Skeletal muscle tissue (tissue), 4 donors: Measurements from ENCODE around the gene HOXA4. TPM values are rescaled to one million over a fixed set of nuclear protein-coding genes. Genes with fewer than 3 reads are reported as not detected.

Source experiments
- H3K27ac ChIP-seq: one replicate; pipeline ENCODE4 v1.7.0; 2013; ENCODE audit warnings: mild to moderate bottlenecking, low read depth, low read length, inconsistent platforms
- H3K27me3 ChIP-seq, 3 donors: one replicate each; pipeline ENCODE4 v1.7.0; 2013; ENCODE audit warnings: low read length in 3 of 3; ENCODE audit not compliant: control insufficient read depth in 3 of 3, insufficient read depth in 3 of 3
- H3K36me3 ChIP-seq, 3 donors: one replicate each; pipeline ENCODE4 v1.7.0; 2013; ENCODE audit warnings: low read length in 3 of 3; ENCODE audit not compliant: control insufficient read depth in 3 of 3, insufficient read depth in 3 of 3
- H3K4me1 ChIP-seq, 3 donors: one replicate each; pipeline ENCODE4 v1.7.0; 2013; ENCODE audit warnings: low read length in 3 of 3, mild to moderate bottlenecking in 3 of 3; ENCODE audit not compliant: control insufficient read depth in 3 of 3, insufficient read depth in 3 of 3
- H3K4me3 ChIP-seq, 3 donors: one replicate each; pipeline ENCODE4 v1.7.0; 2013; ENCODE audit warnings: low read length in 3 of 3
- H3K9ac ChIP-seq, 3 donors: one replicate each; pipeline ENCODE4 v1.7.0; 2013; ENCODE audit warnings: low read length in 3 of 3, mild to moderate bottlenecking in 3 of 3, moderate library complexity in 2 of 3, low read depth in 1 of 3
- H3K9me3 ChIP-seq, 3 donors: one replicate each; pipeline ENCODE4 v1.7.0; 2013; ENCODE audit warnings: low read length in 3 of 3; ENCODE audit not compliant: control insufficient read depth in 3 of 3
- total RNA-seq: library from RNA; depleted of rRNA; stranded (reverse); fragments of >200 nt; gene quantifications from one replicate; pipeline ENCODE4 v1.2.3, GENCODE V29; 2014
- donor health status: Osteomylitis.

Gene HOXA4
- total RNA-seq, 1 donor from 2014 or later = 2.1 TPM

- peak overlapping the region; percentile 92 for H3K27ac ChIP-seq
- H3K4me3 ChIP-seq = peak overlapping the region; percentile 80 to 93 (median 92)
- H3K9ac ChIP-seq = peak overlapping the region; percentile 89 to 97 (median 93)
- H3K9me3 ChIP-seq = no peaks in the 10 kb centered on the region
- no peaks in the 10 kb centered on the region for H3K36me3 ChIP-seq
- H3K27me3 ChIP-seq = peaks cover 5 to 8% (median 6%) of the 10 kb centered on the region in 3 donors
- peaks cover 40 to 57% (median 41%) of the 10 kb centered on the region in 3 donors for H3K4me1 ChIP-seq
These were observed 39.3 kb upstream of the HOXA4 start for GRCh38 chr7:27169658-27170425.

DNA sequence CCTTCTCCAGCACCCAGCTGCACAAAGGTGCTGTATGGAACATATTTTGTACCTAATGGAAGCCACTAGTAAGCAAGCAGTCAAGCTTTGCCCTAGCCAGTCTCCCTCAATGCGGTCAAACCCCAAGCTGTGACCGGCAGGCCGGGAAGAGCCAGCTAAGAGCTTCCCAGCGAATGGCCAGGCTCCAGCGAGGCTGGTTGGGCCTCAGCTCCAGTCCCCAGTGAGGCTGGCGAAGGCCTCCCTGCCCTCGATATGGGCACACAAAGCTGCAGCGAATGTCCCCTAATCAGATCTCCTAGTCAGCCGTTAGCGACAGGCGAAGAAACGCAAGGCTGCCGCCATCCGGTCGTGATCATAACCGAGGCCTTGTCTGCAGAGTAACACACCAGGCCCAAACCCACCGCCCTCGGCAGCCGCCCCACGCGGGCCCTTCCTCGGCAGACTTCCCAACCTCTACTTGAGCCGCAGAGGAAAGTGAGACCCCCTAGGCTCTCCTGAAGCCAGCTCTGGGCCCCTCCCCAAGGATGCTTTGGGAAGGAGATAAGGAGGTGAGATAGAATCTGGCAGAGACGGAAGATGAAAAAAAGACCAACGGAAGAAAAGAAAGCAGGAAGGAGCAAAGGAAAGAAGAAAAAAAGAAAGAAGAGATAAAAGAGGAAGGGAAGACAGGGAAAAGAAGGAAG lies 37.8 kb upstream of the HOXA4 start:
- Histone ChIP-seq H3K36me3 (peaks cover 0 to 3% (median 0%) of the 10 kb centered on the region in 3 donors), H3K27ac (peak overlapping the region; percentile 92), H3K4me3 (peak overlapping the region; percentile 90 to 93 (median 92)), H3K9me3 (no peaks in the 10 kb centered on the region), H3K9ac (peak overlapping the region; percentile 89 to 97 (median 93)), H3K4me1 (peaks cover 45 to 68% (median 49%) of the 10 kb centered on the region in 3 donors), H3K27me3 (peaks cover 3 to 4% (median 3%) of the 10 kb centered on the region in 3 donors)

DNA sequence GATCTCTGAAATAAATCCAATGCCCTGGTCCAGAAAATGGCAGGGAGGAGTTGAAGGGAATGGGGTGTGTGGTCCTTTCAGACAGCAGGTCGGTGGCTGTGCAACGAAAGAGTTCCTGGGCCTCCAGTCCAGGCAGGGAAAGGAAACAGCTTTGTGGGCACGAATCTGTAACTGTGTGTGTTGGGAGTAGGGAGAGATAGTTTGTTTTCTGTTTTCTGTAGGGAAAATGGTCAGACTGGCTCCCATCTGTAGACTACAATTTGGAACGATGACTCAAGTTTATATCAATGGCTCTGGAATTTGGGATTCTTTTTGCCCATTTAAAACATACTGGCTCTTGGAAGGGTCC lies 37.3 kb upstream of the HOXA4 start:
- H3K9me3 ChIP-seq = no peaks in the 10 kb centered on the region
- peaks cover 0 to 6% (median 0%) of the 10 kb centered on the region in 3 donors for H3K36me3 ChIP-seq
- peak overlapping the region; percentile 90 to 93 (median 92) for H3K4me3 ChIP-seq
- H3K27ac ChIP-seq = peak overlapping the region; percentile 92
- H3K9ac ChIP-seq = peak overlapping the region; percentile 89 to 97 (median 93)
- H3K4me1 ChIP-seq = peaks cover 50 to 70% (median 50%) of the 10 kb centered on the region in 3 donors
- H3K27me3 ChIP-seq = peaks cover 3 to 4% (median 3%) of the 10 kb centered on the region in 3 donors

DNA sequence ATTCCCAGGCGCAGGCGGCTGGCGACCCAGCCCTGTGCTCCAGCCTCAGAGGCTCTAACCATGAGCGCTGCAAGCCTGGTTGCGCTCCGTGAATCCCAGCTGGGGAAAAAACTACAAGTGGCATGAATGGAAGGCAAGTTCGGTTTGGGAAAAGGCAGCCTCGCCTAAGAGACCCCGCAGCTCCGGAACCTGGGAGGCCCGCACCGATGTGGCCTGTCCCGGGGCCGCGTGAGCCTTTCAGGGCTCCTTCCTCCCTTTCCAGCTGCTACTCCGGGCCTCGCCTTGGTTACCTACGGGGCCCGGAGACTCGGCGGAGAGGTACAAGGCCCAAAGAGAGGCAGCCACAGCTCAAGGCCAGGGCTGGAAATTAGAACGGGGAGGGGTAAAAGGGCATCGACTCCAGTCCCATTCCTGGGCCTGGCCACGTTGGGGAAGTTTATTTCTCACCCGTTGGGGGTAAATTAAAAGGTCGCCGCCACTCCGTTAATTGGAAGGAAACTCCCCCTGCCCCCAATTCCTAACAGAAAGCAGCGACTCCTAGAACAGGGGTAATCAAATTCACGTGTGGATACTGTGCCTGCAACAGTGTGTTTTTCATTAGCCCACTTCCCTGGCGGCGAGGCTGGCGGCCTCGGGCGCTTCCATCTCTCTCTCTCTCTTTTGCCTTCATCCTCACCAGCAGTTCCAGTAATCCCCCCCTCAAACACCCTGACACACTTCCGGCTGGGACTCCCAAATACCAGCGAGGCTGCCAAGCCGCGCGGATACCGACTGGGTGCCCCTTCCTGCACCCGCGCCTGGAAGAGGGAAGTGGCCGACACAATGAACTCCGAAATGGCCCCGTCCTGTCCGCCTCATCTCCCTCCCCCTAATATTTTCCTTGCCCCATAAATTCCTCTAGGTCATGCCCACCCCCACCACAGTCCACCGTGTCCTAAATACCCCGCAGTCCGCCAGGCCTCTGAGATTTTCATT lies 36.3 kb upstream of the HOXA4 start:
- Histone ChIP-seq H3K27me3 (peaks cover 3 to 4% (median 3%) of the 10 kb centered on the region in 3 donors), H3K9ac (peak overlapping the region; percentile 89 to 97 (median 93)), H3K27ac (peak overlapping the region; percentile 92), H3K4me1 (peaks cover 41 to 64% (median 42%) of the 10 kb centered on the region in 3 donors), H3K4me3 (peak overlapping the region; percentile 90 to 93 (median 92)), H3K36me3 (peaks cover 0 to 6% (median 0%) of the 10 kb centered on the region in 3 donors), H3K9me3 (no peaks in the 10 kb centered on the region)

DNA sequence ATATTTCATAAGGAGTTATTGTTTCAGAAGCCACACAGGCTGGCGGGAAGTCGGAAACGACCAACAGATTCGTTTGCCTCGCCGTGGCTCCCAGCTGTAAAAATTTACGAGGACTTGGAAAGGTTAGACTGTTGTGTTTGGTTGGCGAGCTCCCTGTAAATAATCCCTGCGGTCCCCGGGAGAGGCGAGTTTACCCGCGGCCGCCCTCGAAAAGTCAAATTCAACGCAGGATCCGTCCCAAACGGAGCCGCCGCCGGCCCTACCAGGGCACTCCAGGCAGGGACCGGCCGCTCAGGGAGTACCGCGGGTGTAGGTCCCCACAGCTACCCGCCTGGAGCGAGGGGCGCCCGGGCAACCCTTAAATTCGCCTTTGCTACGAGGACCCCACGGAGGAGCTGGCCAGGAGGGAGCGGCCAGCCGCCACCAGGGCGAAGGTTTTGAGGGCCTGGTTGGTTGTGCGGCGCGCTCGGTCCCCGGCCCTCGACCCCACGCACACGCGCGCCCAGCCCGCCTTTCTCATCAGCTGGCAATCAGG lies 35.5 kb upstream of the HOXA4 start:
- H3K9me3 ChIP-seq = no peaks in the 10 kb centered on the region
- H3K27ac ChIP-seq = peak overlapping the region; percentile 92
- H3K36me3 ChIP-seq = peaks cover 0 to 6% (median 0%) of the 10 kb centered on the region in 3 donors
- H3K9ac ChIP-seq = peak overlapping the region; percentile 89 to 97 (median 93)
- peak overlapping the region; percentile 90 to 93 (median 92) for H3K4me3 ChIP-seq
- H3K27me3 ChIP-seq = peaks cover 0 to 3% (median 3%) of the 10 kb centered on the region in 3 donors
- H3K4me1 ChIP-seq = peaks cover 39 to 61% (median 40%) of the 10 kb centered on the region in 3 donors

- Histone ChIP-seq H3K36me3 (peaks cover 0 to 6% (median 0%) of the 10 kb centered on the region in 3 donors), H3K4me3 (peak within 1 kb of the TSS; percentile 90 to 93 (median 92)), H3K27ac (peak within 1 kb of the TSS; percentile 92), H3K9ac (peak within 1 kb of the TSS; percentile 89 to 97 (median 93)), H3K4me1 (peaks cover 37 to 65% (median 43%) of the 10 kb centered on the region in 3 donors), H3K9me3 (no peaks in the 10 kb centered on the region), H3K27me3 (peaks cover 0 to 3% (median 3%) of the 10 kb centered on the region in 3 donors)
These were observed 34.8 kb upstream of the HOXA4 start, which contains the start of gene HOXA9 for GRCh38 chr7:27165089-27165995. Gene HOXA9, minus strand, starts transcription at chr7:27165537. Its CDS starts 80 bp downstream, at chr7:27165457.

GRCh38 chr7:27164367-27165088 lies 34.0 kb upstream of the HOXA4 start:
- Histone ChIP-seq H3K27ac (peak overlapping the region; percentile 92), H3K36me3 (peaks cover 0 to 6% (median 0%) of the 10 kb centered on the region in 3 donors), H3K9me3 (no peaks in the 10 kb centered on the region), H3K4me1 (peaks cover 35 to 65% (median 47%) of the 10 kb centered on the region in 3 donors), H3K27me3 (peaks cover 0 to 3% (median 3%) of the 10 kb centered on the region in 3 donors), H3K4me3 (peak overlapping the region; percentile 90 to 93 (median 92)), H3K9ac (peak overlapping the region; percentile 67 to 97 (median 89))

- H3K9ac ChIP-seq = peak overlapping the region; percentile 67 to 97 (median 89)
- H3K9me3 ChIP-seq = no peaks in the 10 kb centered on the region
- H3K27me3 ChIP-seq = peaks cover 0 to 3% (median 3%) of the 10 kb centered on the region in 3 donors
- H3K27ac ChIP-seq = peak overlapping the region; percentile 92
- peaks cover 0 to 6% (median 0%) of the 10 kb centered on the region in 3 donors for H3K36me3 ChIP-seq
- peaks cover 35 to 61% (median 46%) of the 10 kb centered on the region in 3 donors for H3K4me1 ChIP-seq
- H3K4me3 ChIP-seq = peak overlapping the region; percentile 90 to 93 (median 92)
These were observed 33.4 kb upstream of the HOXA4 start for GRCh38 chr7:27164045-27164366.
